K562 (cell line): ENCODE results near the gene VSNL1. TPM values are rescaled to one million over a fixed set of nuclear protein-coding genes. Genes with fewer than 3 reads are reported as not detected.

Experiments
- ATAC-seq: fragments of 200-7000 bp; cut with Tn5 transposase; 3 replicates; pipeline ENCODE4 v1.9.1; 2020; ENCODE audit warnings: moderate library complexity
- BruUV-seq: library from RNA; stranded (reverse); fragments of 400-500 nt; replicated peaks from 2 replicates; lab custom pipeline; 2021; lab: Mats Ljungman, UMichigan
- CTCF ChIA-PET: fragments of 300-600 bp; formaldehyde crosslinking; extraction: SDS; loops from one replicate; lab custom pipeline; 2021; ENCODE audit warnings: low intra/inter-chr PET ratio; lab: Yijun Ruan, JAX
- POLR2A ChIA-PET: fragments of 300-600, 350-650 bp; sonication (Branson Sonifier 250); formaldehyde crosslinking; extraction: SDS; loops from one replicate; lab custom pipeline; 2021; ENCODE audit warnings: antibody characterized with exemption, inconsistent platforms; lab: Yijun Ruan, JAX
- DNase-seq, 4 experiments: peaks; one replicate each; pipeline versions ENCODE4 v3.0.0 to v3.0.0-alpha.2; 2011 to 2018; ENCODE audit warnings: low spot score in 3 of 4, mixed read lengths in 3 of 4; ENCODE audit errors: extremely low read depth in 1 of 4
- FAIRE-seq: peaks from 2 replicates; lab custom pipeline; 2011; peaks lifted over from hg19 to GRCh38; lab: Jason Lieb, UNC
- H2AFZ ChIP-seq: 2 replicates; pipeline ENCODE4 v1.6.0; 2011; ENCODE audit warnings: low read depth, low read length, control low read depth, inconsistent platforms
- H3K27ac ChIP-seq: fragments of 200-600 bp; 3 replicates; pipeline ENCODE4 v1.8.0; 2011; ENCODE audit warnings: low read depth, mild to moderate bottlenecking, control low read depth, inconsistent platforms, low read length, moderate library complexity, mixed read lengths; ENCODE audit errors: extremely low read depth
- H3K27me3 ChIP-seq, 2 experiments: fragments of 300-600 bp in 1 of 2; 2 replicates in 1 of 2; 3 replicates in 1 of 2; pipeline versions ENCODE4 v1.6.0 to v1.8.0; 2011; ENCODE audit warnings: inconsistent platforms in 2 of 2, low read length in 2 of 2, mild to moderate bottlenecking in 1 of 2, mixed read lengths in 1 of 2, moderate library complexity in 1 of 2; ENCODE audit not compliant: control insufficient read depth in 2 of 2, insufficient read depth in 2 of 2
- H3K36me3 ChIP-seq: fragments of 300-600 bp; 3 replicates; pipeline ENCODE4 v1.8.0; 2011; ENCODE audit warnings: mild to moderate bottlenecking, low read length, inconsistent platforms; ENCODE audit not compliant: control insufficient read depth, insufficient read depth
- H3K4me1 ChIP-seq, 2 experiments: fragments of 200-600 bp in 1 of 2; replicated peaks in 1 of 2; 2 replicates in 1 of 2; 3 replicates in 1 of 2; pipeline versions ENCODE4 v1.5.1 to v1.8.0; 2011; ENCODE audit warnings: inconsistent platforms in 2 of 2, low read length in 2 of 2, mild to moderate bottlenecking in 1 of 2, mixed read lengths in 1 of 2, moderate library complexity in 1 of 2; ENCODE audit not compliant: control insufficient read depth in 2 of 2, insufficient read depth in 2 of 2
- H3K4me2 ChIP-seq: 2 replicates; pipeline ENCODE4 v1.6.1; 2011; ENCODE audit warnings: low read length, control low read depth, inconsistent platforms, mixed read lengths; ENCODE audit not compliant: insufficient read depth
- H3K4me3 ChIP-seq: fragments of 200-600 bp; sonication (generic), shearing (Covaris generic); 2 replicates; pipeline ENCODE4 v1.5.1; 2016; ENCODE audit warnings: control low read depth, inconsistent platforms
- H3K79me2 ChIP-seq: fragments of 200-600 bp; 3 replicates; pipeline ENCODE4 v1.8.0; 2011; ENCODE audit warnings: low read length, inconsistent platforms; ENCODE audit not compliant: control insufficient read depth, insufficient read depth
- H3K9ac ChIP-seq, 2 experiments: 2 replicates each; pipeline versions ENCODE4 v1.6.0 to v1.6.1; 2011; ENCODE audit warnings: low read depth in 2 of 2, low read length in 2 of 2, control low read depth in 1 of 2, inconsistent platforms in 1 of 2, mild to moderate bottlenecking in 1 of 2, mixed read lengths in 1 of 2; ENCODE audit not compliant: insufficient read depth in 1 of 2
- H3K9me1 ChIP-seq: one replicate; pipeline ENCODE4 v1.6.0; 2011; ENCODE audit warnings: inconsistent platforms, mild to moderate bottlenecking, low read length, moderate library complexity; ENCODE audit not compliant: control insufficient read depth, insufficient read depth
- H3K9me3 ChIP-seq: replicated peaks from 2 replicates; pipeline ENCODE4 v1.5.1; 2011; ENCODE audit warnings: low read depth, low read length, inconsistent platforms; ENCODE audit not compliant: control insufficient read depth, insufficient read depth
- H4K20me1 ChIP-seq: replicated peaks from 2 replicates; pipeline ENCODE4 v1.6.1; 2011; ENCODE audit warnings: low read length, inconsistent platforms, mixed read lengths; ENCODE audit not compliant: control insufficient read depth, insufficient read depth
- DNMT1 ChIP-seq: fragments of 450-650 bp; IDR thresholded peaks from 2 replicates; pipeline ENCODE4 v1.6.1; 2016; ENCODE audit warnings: antibody characterized with exemption, mild to moderate bottlenecking
- RBFOX2 ChIP-seq: fragments of 200-400 bp; formaldehyde crosslinking; IDR thresholded peaks from 2 replicates; pipeline ENCODE4 v1.6.1; 2017; ENCODE audit warnings: low read depth, mild to moderate bottlenecking, low read length, moderate library complexity
- SOX6 ChIP-seq: fragments of 450-650 bp; IDR thresholded peaks from 2 replicates; pipeline ENCODE4 v1.6.1; 2014; ENCODE audit warnings: mild to moderate bottlenecking
- TAF1 ChIP-seq: IDR thresholded peaks from 2 replicates; pipeline ENCODE4 v1.6.1; 2011; ENCODE audit warnings: mild to moderate bottlenecking, low read length, moderate library complexity; ENCODE audit not compliant: insufficient read depth, control insufficient read depth, severe bottlenecking; ENCODE audit errors: extremely low read depth
- YBX1 ChIP-seq: fragments of 450-650 bp; IDR thresholded peaks from 2 replicates; pipeline ENCODE4 v1.7.1; 2016; ENCODE audit warnings: mild to moderate bottlenecking
- ZNF140 ChIP-seq: fragments of 250-450 bp; sonication (Bioruptor Pico); IDR thresholded peaks from 2 replicates; pipeline ENCODE4 v1.8.0; 2021; ENCODE audit warnings: moderate library complexity, mild to moderate bottlenecking, inconsistent platforms
- ZNF696 ChIP-seq: fragments of 250-450 bp; sonication (Bioruptor Pico); conservative IDR thresholded peaks from 2 replicates; pipeline ENCODE4 v1.4.0; 2020; ENCODE audit warnings: mild to moderate bottlenecking, moderate library complexity
- ZNF780A ChIP-seq: fragments of 250-450 bp; sonication (Bioruptor Pico); IDR thresholded peaks from 2 replicates; pipeline ENCODE4 v1.5.0; 2021; ENCODE audit warnings: mild to moderate bottlenecking
- WGBS: fragments of 100-300 bp; shearing (Covaris generic); methylation state at CpG from one replicate; pipeline ENCODE4 v1.1.6; 2016; ENCODE audit warnings: low coverage, mixed read lengths; ENCODE audit not compliant: insufficient coverage; ENCODE audit errors: missing lambda C conversion rate; 5-methylcytosine and 5-hydroxymethylcytosine counted together
- in situ Hi-C: fragments of 300-500 bp; cut with MboI; formaldehyde crosslinking; loops from 4 replicates; pipeline ENCODE4 v1.15.0; 2018; ENCODE audit warnings: inconsistent platforms, mixed read lengths
- intact Hi-C: fragments of 100-400 bp; cut with micrococcal nuclease; formaldehyde crosslinking; loops from 2 replicates; pipeline ENCODE4 v1.14.2; 2022
- polyA plus RNA-seq, 8 experiments: library from polyadenylated mRNA; depleted of rRNA in 4 of 8; stranded (reverse) in 5 of 8; unstranded in 3 of 8; fragments of >200 nt; fragmentation: Nextera tagmentation in 2 of 8; fragmentation: Illumina TruSeq in 1 of 8; extraction: Ambion mirVana in 2 of 8; extraction: Trizol in 1 of 8; gene quantifications; 2 replicates each; pipeline versions ENCODE4 v1.2.1 to v1.2.3, GENCODE V29; 2011 to 2014; ENCODE audit warnings: inconsistent platforms in 1 of 8, missing spikeins in 1 of 8
- total RNA-seq, 7 experiments: library from RNA; depleted of rRNA in 6 of 7; stranded (reverse); fragments of >200 nt in 6 of 7; fragmentation: Illumina TruSeq in 2 of 7; extraction: Trizol in 2 of 7; gene quantifications; 2 replicates each; pipeline versions ENCODE4 v1.2.1 to v1.2.3, GENCODE V29; 2011 to 2021; ENCODE audit warnings: low replicate concordance in 1 of 7

Gene VSNL1
- total and polyA plus RNA-seq, 9 of the 15 experiments (the other 6 are each of a cell fraction or from before 2014, with no cell fraction given): 0.20 TPM; not detected in 8

GRCh38 chr2:17614174-17614930, 73.9 kb downstream of the VSNL1 start:
- DNase-seq (no peak), FAIRE-seq (no peak), ATAC-seq (no peak)
- intact Hi-C loops (no loop called here), in situ Hi-C loops (no loop called here)
- BruUV-seq: no TSS peak
- no peaks in the 10 kb centered on the region for H3K9me1 ChIP-seq
- H3K79me2 ChIP-seq: no peaks in the 10 kb centered on the region
- no peaks in the 10 kb centered on the region for H3K9me3 ChIP-seq
- 0% methylated on average over 4 of the region's 4 CpGs for WGBS
- no peak overlapping the region for H3K27ac ChIP-seq
- H4K20me1 ChIP-seq: no peaks in the 10 kb centered on the region
- H3K4me1 ChIP-seq: no peaks in the 10 kb centered on the region
- TF ChIP-seq RBFOX2 (no peak), ZNF140 (CRISPR knock-in tag) (no peak), YBX1 (no peak), DNMT1 (no peak), TAF1 (no peak), SOX6 (no peak), ZNF780A (CRISPR knock-in tag) (no peak), ZNF696 (CRISPR knock-in tag) (no peak)
- H3K4me3 ChIP-seq: no peak overlapping the region
- CTCF ChIA-PET: no interaction called here
- H2AFZ ChIP-seq: no peak overlapping the region
- H3K36me3 ChIP-seq: no peaks in the 10 kb centered on the region
- no peak overlapping the region for H3K4me2 ChIP-seq
- H3K27me3 ChIP-seq: peaks cover 4 to 24% of the 10 kb centered on the region in 2 experiments; a peak in 3 of 5 replicates
- POLR2A ChIA-PET: interaction anchor here (1.3 kb wide), 1 partner anchor 15 kb away, joined by 3 read pairs; no protein-coding TSS in a partner anchor
- no peak overlapping the region for H3K9ac ChIP-seq
